Caco-2 (cell line): Measurements from ENCODE around the gene WNK1. TPM values are rescaled to one million over a fixed set of nuclear protein-coding genes. Genes with fewer than 3 reads are reported as not detected.

Experiments used
- BruUV-seq: library from RNA; stranded (reverse); fragments of 400-500 nt; replicated peaks from 2 replicates; lab custom pipeline; 2021; lab: Mats Ljungman, UMichigan
- CTCF ChIA-PET: fragments of 300-600 bp; sonication (Branson Sonifier 250); formaldehyde crosslinking; loops from one replicate; lab custom pipeline; 2022; ENCODE audit warnings: antibody characterized with exemption; lab: Charles Lee
- POLR2A ChIA-PET: fragments of 300-600 bp; sonication (Branson Sonifier 250); formaldehyde crosslinking; loops from one replicate; lab custom pipeline; 2022; ENCODE audit warnings: antibody characterized with exemption; lab: Charles Lee
- DNase-seq, 2 experiments: peaks; one replicate each; pipeline versions ENCODE4 v3.0.0 to v3.0.0-alpha.2; 2020 to 2022
- H3K27me3 ChIP-seq: replicated peaks from 2 replicates; pipeline ENCODE4 v1.6.0; 2011; ENCODE audit warnings: low read length; ENCODE audit not compliant: control insufficient read depth, insufficient read depth
- H3K36me3 ChIP-seq: 2 replicates; pipeline ENCODE4 v1.5.1; 2011; ENCODE audit warnings: low read length; ENCODE audit not compliant: control insufficient read depth, insufficient read depth
- H3K4me1 ChIP-seq: fragments of 250-450 bp; sonication (Bioruptor Pico); 2 replicates; pipeline ENCODE4 v1.5.1; 2020; ENCODE audit warnings: mild to moderate bottlenecking
- H3K4me3 ChIP-seq: 2 replicates; pipeline ENCODE4 v1.5.1; 2011; ENCODE audit warnings: low read depth, mild to moderate bottlenecking, control low read depth, low read length
- H3K9me3 ChIP-seq: fragments of 250-450 bp; sonication (Bioruptor Pico); 2 replicates; pipeline ENCODE4 v1.5.1; 2020; ENCODE audit warnings: mild to moderate bottlenecking, moderate library complexity
- H3K27ac Mint-ChIP-seq: one replicate; pipeline ENCODE4 v1.8.0; 2022; ENCODE audit warnings: mixed read lengths; ENCODE audit not compliant: unreplicated experiment
- H3K27me3 Mint-ChIP-seq: one replicate; pipeline ENCODE4 v1.8.0; 2022; ENCODE audit warnings: mixed read lengths; ENCODE audit not compliant: insufficient read depth, unreplicated experiment
- H3K36me3 Mint-ChIP-seq: one replicate; pipeline ENCODE4 v1.8.0; 2022; ENCODE audit warnings: mild to moderate bottlenecking, mixed read lengths; ENCODE audit not compliant: insufficient read depth, unreplicated experiment
- H3K4me1 Mint-ChIP-seq: one replicate; pipeline ENCODE4 v1.8.0; 2022; ENCODE audit warnings: low read depth, mixed read lengths; ENCODE audit not compliant: unreplicated experiment
- H3K4me3 Mint-ChIP-seq: one replicate; pipeline ENCODE4 v1.8.0; 2022; ENCODE audit warnings: mild to moderate bottlenecking, moderate library complexity, mixed read lengths; ENCODE audit not compliant: unreplicated experiment
- H3K9me3 Mint-ChIP-seq: one replicate; pipeline ENCODE4 v1.8.0; 2022; ENCODE audit warnings: mixed read lengths; ENCODE audit not compliant: unreplicated experiment
- CTCF ChIP-seq, 2 experiments: fragments of 200-600 bp in 1 of 2; IDR thresholded peaks; 1 replicate in 1 of 2; 2 replicates in 1 of 2; pipeline versions ENCODE4 v1.5.1 to v1.8.0; 2011 to 2022; ENCODE audit warnings: antibody characterized with exemption in 1 of 2, control low read depth in 1 of 2, inconsistent platforms in 1 of 2, low read depth in 1 of 2, low read length in 1 of 2, mild to moderate bottlenecking in 1 of 2, moderate library complexity in 1 of 2; ENCODE audit not compliant: insufficient read depth in 1 of 2, severe bottlenecking in 1 of 2, unreplicated experiment in 1 of 2
- intact Hi-C: fragments of 100-400 bp; cut with micrococcal nuclease; formaldehyde crosslinking; loops from one replicate; pipeline ENCODE4 v1.10.0; 2022; ENCODE audit not compliant: unreplicated experiment
- total RNA-seq: library from RNA; stranded (reverse); gene quantifications from 2 replicates; pipeline ENCODE4 v1.2.3, GENCODE V29; 2022

Gene WNK1
- total RNA-seq, 1 experiment from 2014 or later: 224 TPM

DNA sequence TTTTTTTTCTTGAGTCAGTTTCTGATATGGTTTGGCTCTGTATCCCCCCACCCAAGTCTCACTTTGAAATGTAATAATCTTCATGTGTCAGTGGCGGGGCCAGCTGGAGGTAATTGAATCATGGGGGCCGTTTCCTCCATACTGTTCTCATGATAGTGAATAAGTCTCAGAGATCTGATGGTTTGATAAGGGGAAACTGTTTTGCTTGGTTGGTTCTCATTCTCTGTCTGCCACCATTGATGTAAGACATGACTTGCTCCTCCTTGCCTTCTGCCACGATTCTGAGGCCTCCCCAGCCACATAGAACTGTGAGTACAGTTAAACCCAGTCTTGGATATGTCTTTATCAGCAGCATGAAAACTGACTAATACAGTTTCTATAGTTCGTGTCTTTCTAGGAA, 42.9 kb downstream of the WNK1 start:
- BruUV-seq: no TSS peak
- Mint-ChIP-seq H3K9me3 (no peaks in the 10 kb centered on the region), H3K27me3 (no peaks in the 10 kb centered on the region), H3K4me3 (no peak overlapping the region), H3K27ac (no peak overlapping the region), H3K36me3 (peaks cover 13% of the 10 kb centered on the region), H3K4me1 (peaks cover 7% of the 10 kb centered on the region)
- Histone ChIP-seq H3K9me3 (no peaks in the 10 kb centered on the region), H3K4me3 (no peak overlapping the region), H3K36me3 (no peaks in the 10 kb centered on the region), H3K27me3 (no peaks in the 10 kb centered on the region), H3K4me1 (no peaks in the 10 kb centered on the region)
- POLR2A ChIA-PET: no interaction called here
- no peak for TF ChIP-seq CTCF (IDR thresholded peaks at IDR 0.05; ENCODE audit: insufficient read depth in 1 of 2, low read depth in 1 of 2, low read length in 1 of 2, severe bottlenecking in 1 of 2, unreplicated experiment in 1 of 2)
- intact Hi-C loops: no loop called here
- CTCF ChIA-PET: no interaction called here
- no peak for DNase-seq

GRCh38 chr12:800401-800800, 48.0 kb downstream of the WNK1 start:
- peaks cover 6% of the 10 kb centered on the region for H3K36me3 Mint-ChIP-seq
- no peaks in the 10 kb centered on the region for H3K27me3 ChIP-seq
- no peak overlapping the region for H3K4me3 Mint-ChIP-seq
- no peak for TF ChIP-seq CTCF (IDR thresholded peaks at IDR 0.05; ENCODE audit: insufficient read depth in 1 of 2, low read depth in 1 of 2, low read length in 1 of 2, severe bottlenecking in 1 of 2, unreplicated experiment in 1 of 2)
- H3K27ac Mint-ChIP-seq: no peak overlapping the region
- no peak for DNase-seq
- H3K9me3 ChIP-seq: no peaks in the 10 kb centered on the region
- no peaks in the 10 kb centered on the region for H3K4me1 ChIP-seq
- POLR2A ChIA-PET: no interaction called here
- BruUV-seq: no TSS peak
- H3K9me3 Mint-ChIP-seq: no peaks in the 10 kb centered on the region
- H3K27me3 Mint-ChIP-seq: no peaks in the 10 kb centered on the region
- no peaks in the 10 kb centered on the region for H3K36me3 ChIP-seq
- H3K4me1 Mint-ChIP-seq: peaks cover 7% of the 10 kb centered on the region
- CTCF ChIA-PET: no interaction called here
- intact Hi-C loops: no loop called here
- no peak overlapping the region for H3K4me3 ChIP-seq

- H3K36me3 Mint-ChIP-seq: no peaks in the 10 kb centered on the region
- no peaks in the 10 kb centered on the region for H3K36me3 ChIP-seq
- no peak overlapping the region for H3K27ac Mint-ChIP-seq
- intact Hi-C loops: no loop called here
- peaks cover 12% of the 10 kb centered on the region for H3K4me1 Mint-ChIP-seq
- no peak overlapping the region for H3K4me3 ChIP-seq
- ChIA-PET POLR2A (no interaction called here), CTCF (no interaction called here)
- no TSS peak for BruUV-seq
- peaks cover 11% of the 10 kb centered on the region for H3K4me1 ChIP-seq
- H3K27me3 Mint-ChIP-seq: no peaks in the 10 kb centered on the region
- no peaks in the 10 kb centered on the region for H3K9me3 Mint-ChIP-seq
- DNase-seq: no peak
- no peak overlapping the region for H3K4me3 Mint-ChIP-seq
- no peaks in the 10 kb centered on the region for H3K9me3 ChIP-seq
- TF ChIP-seq CTCF (IDR thresholded peaks at IDR 0.05; ENCODE audit: insufficient read depth in 1 of 2, low read depth in 1 of 2, low read length in 1 of 2, severe bottlenecking in 1 of 2, unreplicated experiment in 1 of 2): no peak
- H3K27me3 ChIP-seq: no peaks in the 10 kb centered on the region
Measured at GRCh38 chr12:802242-803120, 50.1 kb downstream of the WNK1 start.
